ENCODE results near the gene CCDC85A.

Gene CCDC85A

GRCh38 chr2:56195563-56195962, 11.8 kb downstream of the CCDC85A start:
- DNase-seq = no peak

GRCh38 chr2:56197816-56198215, 14.0 kb downstream of the CCDC85A start:
- DNase-seq = no peak

GRCh38 chr2:56198936-56199335, 15.1 kb downstream of the CCDC85A start:
- no peak for DNase-seq

GRCh38 chr2:56199492-56199891, 15.7 kb downstream of the CCDC85A start:
- no peak for DNase-seq

- no peak for DNase-seq
Observed at GRCh38 chr2:56202381-56203121, 18.8 kb downstream of the CCDC85A start.

- no peak for DNase-seq
Observed at GRCh38 chr2:56204556-56204955, 20.8 kb downstream of the CCDC85A start.

GRCh38 chr2:56206250-56206649, 22.5 kb downstream of the CCDC85A start:
- DNase-seq = no peak

GRCh38 chr2:56207760-56208159, 24.0 kb downstream of the CCDC85A start:
- DNase-seq = no peak

GRCh38 chr2:56208380-56208779, 24.6 kb downstream of the CCDC85A start:
- no peak for DNase-seq

GRCh38 chr2:56209701-56210100, 25.9 kb downstream of the CCDC85A start:
- DNase-seq = no peak

GRCh38 chr2:56210291-56210690, 26.5 kb downstream of the CCDC85A start:
- DNase-seq = no peak

GRCh38 chr2:56211048-56211447, 27.3 kb downstream of the CCDC85A start:
- DNase-seq = no peak

- no peak for DNase-seq
Observed at GRCh38 chr2:56215911-56216310, 32.1 kb downstream of the CCDC85A start.

GRCh38 chr2:56217106-56217505, 33.3 kb downstream of the CCDC85A start:
- no peak for DNase-seq

GRCh38 chr2:56222481-56222880, 38.7 kb downstream of the CCDC85A start:
- no peak for DNase-seq

- DNase-seq = no peak
Observed at GRCh38 chr2:56224316-56224715, 40.5 kb downstream of the CCDC85A start.

- DNase-seq = no peak
Observed at GRCh38 chr2:56227811-56228210, 44.0 kb downstream of the CCDC85A start.

- no peak for DNase-seq
Observed at GRCh38 chr2:56229397-56230060, 45.7 kb downstream of the CCDC85A start.

- DNase-seq = no peak
Observed at GRCh38 chr2:56230156-56230555, 46.4 kb downstream of the CCDC85A start.

- no peak for DNase-seq
Observed at GRCh38 chr2:56231361-56231760, 47.6 kb downstream of the CCDC85A start.

- no peak for DNase-seq
Observed at GRCh38 chr2:56232912-56233311, 49.1 kb downstream of the CCDC85A start.

- DNase-seq = no peak
Observed at GRCh38 chr2:56234241-56234640, 50.5 kb downstream of the CCDC85A start.

- no peak for DNase-seq
Observed at GRCh38 chr2:56239030-56239429, 55.2 kb downstream of the CCDC85A start.

- DNase-seq = no peak
Observed at GRCh38 chr2:56239437-56239836, 55.6 kb downstream of the CCDC85A start.

GRCh38 chr2:56240210-56240609, 56.4 kb downstream of the CCDC85A start:
- no peak for DNase-seq

Measured in NCI-H510A (cell line).